Stimulated activated CD8-positive, alpha-beta memory T cell treated with anti-CD3 and anti-CD28 coated beads, Interleukin-15, amount 100 ng/mL, for 1 hour (primary cell): ENCODE data around the gene PRRC2C.
"Not testable (repeated sequence)": the region's sequence is repeated elsewhere in the genome, so short reads cannot be mapped to it uniquely, and the experiment has no call there.

Experiments
- DNase-seq: peaks from one replicate; pipeline ENCODE4 v3.0.0-alpha.2; 2020; ENCODE audit warnings: low read depth

PRRC2C gene

DNA sequence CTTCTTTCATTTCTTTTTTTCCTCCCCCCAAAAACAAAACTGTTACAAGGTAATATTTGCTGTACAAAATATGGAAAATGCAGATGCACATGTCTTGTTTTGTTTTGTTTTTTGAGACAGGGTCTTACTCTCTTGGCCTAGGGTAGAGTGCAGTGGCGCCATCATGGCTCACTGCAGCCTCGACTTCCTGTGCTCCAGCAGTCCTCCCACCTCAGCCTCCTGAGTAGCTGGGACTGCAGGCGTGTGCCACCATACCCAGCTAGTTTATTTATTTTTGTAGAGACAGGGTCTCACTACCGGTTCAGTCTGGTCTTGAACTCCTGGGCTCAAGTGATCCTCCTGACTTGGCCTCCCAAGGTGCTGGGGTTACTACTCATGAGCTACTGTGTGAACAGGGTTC is 15.5 kb downstream of the PRRC2C start:
- DNase-seq: no peak

DNA sequence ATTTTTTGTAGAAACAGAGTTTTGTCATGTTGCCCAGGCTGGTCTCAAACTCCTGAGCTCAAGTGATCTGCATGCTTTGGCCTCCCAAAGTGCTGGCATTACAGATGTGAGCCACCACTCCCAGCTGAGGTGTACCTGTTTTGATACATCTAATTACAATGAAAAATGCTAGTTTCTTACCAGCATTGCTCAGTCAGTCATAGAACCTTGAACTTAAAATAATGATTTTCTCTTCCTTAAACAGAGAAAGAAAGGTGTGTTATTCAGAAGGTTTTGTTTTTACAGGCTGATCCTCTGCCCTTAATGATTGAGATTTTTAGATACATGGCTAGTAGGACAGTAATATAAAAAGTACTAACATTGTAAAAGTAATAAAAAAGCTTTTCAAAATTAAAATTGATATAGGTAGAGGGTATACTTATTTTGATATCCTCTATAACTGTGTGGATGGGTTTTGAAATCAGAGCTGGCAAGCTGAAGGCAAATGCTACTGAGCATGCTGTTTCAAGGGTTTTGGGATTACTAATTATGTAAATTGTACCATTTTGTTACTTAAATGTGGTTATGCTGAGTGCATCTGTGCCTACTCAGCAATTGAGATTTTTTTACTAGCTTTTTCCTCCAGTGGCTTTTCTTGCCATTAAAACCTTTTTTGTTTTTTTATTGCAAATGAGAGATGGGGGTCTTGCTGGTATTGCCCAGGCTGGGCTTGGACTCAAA is 16.1 kb downstream of the PRRC2C start:
- DNase-seq: no peak

DNA sequence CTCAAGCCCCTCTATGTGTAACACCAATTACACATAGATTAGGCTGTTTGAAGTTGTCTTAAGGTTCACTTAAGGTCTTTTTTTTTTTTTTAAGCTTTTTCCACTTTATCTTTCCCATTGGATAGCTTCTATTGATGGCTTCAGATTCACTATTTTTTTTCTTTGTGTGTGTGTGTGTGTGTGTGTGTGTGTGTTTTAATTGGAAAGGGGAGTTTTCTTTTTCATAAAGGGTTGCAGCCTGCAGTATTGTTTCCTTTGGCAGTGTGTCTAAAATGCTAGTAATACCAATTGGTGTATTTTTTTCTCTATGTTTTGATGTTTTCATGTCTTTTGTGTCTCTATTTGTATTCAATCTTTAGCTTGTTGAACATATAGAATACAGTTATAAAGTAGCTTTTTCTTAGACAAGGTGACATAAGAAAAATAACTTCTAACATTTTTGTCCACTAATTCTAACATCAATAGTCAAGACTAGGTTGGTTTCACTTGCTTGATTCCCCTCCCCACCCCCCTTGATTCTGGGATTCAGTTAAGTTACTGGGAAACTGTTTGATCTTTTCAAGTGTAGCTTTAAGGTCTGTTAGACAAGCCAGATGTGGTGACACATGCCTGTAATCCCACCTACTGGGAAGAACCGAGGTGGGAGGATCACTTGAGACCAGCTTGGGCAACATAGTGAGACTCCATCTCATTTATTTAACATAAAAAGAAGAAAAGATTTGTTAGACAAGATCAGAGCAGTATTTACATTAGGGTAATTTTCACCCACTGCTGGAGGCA is 21.4 kb downstream of the PRRC2C start:
- DNase-seq: no peak

DNA sequence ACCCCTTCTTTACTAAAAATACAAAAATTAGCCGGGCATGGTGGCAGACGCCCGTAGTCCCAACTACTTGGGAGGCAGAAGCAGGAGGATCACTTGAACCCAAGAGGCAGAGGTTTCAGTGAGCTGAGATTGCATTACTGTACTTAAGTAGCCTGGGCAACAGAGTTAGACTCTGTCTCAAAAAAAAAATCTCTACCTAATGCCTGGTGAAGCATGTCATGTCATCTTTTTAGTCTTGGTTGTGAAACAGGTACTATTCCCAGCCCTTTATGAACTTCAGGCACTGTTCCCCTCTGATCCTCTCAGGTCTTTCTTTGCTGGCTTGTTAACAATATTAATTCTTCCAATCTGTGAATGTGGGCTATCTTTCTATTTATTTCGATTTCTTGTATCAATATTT is 22.1 kb downstream of the PRRC2C start:
- no peak for DNase-seq

DNA sequence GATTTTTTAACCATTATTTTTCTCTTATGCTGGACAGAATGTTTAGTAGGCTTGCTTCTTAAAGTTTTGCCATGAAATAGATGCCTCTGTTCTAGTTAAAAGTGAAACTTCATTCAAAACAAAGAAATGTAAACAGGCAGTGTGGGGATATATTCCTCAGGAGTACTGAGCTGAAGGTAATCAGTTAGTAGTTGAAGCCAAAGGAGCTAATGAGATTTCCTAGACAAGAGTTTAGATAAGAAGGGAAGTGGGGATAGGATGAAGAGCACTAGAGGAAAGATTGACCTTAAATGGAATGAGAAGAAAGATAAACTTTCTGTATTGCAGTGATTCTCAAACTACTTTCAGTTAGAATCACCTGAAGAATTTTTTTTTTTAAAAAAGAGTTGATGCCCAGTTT is 23.9 kb downstream of the PRRC2C start:
- DNase-seq: no peak

DNA sequence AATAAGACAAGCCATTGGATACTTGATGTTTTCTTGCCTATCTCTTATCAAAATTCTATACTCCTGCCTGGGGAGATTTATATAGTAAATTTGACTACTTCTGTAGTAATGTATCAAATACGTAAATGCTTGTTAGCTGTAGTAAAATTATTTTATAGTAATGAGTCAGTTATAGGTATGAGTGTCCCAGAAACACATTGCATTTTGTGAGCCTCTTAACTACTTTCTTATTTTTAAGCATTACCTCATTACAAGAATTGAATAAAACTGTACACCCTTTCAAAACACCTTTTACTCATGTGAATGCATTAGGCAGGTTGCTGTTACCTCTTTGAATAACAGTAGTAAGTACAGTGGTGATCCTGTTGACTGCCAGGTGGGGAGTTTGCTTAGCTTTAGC is 28.4 kb downstream of the PRRC2C start:
- no peak for DNase-seq

DNA sequence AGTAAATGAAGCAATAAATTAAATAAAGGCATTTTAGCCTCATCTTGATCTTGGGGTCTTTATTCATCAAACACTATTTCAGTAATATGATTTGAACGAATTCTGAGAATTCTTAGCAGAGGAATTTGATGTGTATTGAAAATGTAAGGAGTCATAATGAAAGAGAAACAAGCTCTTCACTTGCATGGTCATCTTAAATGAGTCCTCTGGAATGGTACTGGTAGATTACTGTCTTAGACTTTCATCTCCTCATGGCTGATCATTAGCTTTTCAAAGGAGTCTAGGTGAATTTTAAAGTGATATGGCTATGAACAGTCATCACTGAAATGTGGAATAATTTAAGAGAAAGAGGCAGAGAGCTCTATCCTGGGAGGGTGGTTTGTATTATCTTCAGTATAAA is 30.0 kb downstream of the PRRC2C start:
- no peak for DNase-seq

DNA sequence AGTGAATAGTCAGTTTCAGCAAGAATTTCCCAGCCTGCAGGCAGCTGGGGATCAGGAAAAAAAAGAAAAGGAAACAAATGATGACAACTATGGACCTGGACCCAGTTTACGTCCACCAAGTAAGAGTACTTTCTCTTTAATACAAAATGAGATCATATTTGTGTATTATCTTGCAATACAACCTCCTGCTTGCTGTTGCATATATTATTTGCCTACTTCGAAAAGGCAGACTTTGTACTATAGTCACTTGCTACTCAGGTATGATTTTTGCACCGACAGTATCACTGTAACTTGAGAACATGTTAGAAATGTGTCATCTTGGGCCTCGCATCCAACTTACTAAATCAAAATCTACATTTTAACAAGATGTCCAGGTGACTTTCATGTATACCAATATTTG is 30.4 kb downstream of the PRRC2C start:
- no peak for DNase-seq

DNA sequence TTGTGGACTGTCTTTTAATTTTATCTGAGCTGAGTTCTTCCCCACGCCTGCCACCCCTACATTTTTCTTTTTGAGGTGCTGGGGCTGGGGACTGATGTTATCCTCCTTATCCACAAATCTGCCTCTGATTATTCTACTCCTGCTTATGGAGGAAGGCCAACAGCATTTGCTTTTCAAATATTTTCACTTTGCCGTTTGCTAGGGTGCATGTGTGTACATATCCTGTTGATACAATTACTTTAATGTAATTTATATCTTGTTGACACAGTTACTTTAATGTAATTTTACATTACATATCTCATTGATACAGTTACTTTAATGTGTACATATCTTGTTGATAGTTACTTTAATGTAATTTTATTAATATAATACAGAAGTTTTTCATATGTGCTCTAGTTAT is 36.2 kb downstream of the PRRC2C start:
- no peak for DNase-seq

DNA sequence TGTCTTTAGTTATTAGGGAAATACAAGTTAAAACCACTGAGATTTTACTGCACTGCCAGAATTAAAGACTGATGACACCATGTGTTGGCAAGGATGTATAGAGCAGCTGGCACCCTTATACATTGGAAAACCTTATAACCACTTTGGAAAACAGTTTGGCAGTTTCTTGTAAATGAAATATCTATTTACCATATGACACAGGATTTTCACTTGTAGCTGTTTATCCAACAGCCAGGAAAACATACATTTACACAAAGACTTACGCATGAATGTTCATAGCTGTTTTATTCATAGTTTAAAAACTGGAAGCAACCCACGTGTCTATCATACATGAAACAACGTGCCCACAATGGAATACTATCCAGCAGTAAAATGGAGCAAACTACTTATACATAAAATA is 45.3 kb downstream of the PRRC2C start:
- no peak for DNase-seq

DNA sequence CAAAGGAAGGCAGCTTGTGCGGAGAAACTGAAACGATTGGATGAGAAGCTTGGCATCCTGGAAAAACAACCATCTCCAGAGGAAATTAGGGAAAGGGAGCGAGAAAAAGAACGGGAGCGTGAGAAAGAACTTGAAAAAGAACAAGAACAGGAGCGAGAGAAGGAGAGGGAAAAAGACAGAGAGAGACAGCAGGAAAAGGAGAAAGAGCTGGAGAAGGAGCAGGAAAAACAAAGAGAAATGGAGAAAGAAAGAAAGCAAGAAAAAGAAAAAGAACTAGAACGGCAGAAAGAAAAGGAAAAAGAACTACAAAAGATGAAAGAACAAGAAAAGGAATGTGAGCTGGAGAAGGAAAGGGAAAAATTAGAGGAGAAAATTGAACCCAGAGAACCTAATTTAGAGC is 47.2 kb downstream of the PRRC2C start:
- DNase-seq: no peak

DNA sequence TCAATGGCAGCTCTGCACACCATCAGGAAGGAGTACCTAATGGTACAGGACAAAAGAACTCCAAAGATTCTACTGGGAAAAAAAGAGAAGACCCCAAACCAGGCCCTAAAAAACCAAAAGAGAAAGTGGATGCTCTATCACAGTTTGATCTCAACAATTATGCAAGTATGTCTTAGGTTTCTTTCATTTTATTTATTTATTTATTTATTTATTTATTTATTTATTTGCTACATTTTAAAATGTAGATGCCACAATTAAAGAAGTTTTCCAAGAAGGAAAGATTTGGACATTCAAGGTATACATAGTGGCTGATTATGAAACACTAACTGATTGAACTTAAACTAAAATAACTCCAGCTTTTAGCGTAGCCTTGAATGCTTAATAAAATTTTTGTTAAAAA is 60.2 kb downstream of the PRRC2C start:
- DNase-seq: no peak

DNA sequence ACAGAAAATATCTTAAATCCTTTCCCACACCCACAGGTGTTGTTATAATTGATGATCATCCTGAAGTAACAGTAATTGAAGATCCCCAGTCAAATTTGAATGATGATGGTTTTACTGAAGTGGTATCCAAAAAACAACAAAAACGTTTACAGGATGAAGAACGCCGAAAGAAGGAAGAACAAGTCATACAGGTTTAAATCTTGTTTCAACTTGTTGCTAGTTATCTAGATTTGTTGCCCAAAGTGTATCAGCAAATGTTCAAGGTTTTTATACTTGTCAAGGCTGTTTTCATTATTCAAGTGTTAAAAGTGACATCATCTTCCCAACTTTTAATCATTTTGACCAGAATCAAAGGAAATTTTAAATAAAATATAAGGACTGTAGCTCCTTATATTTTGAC is 64.7 kb downstream of the PRRC2C start:
- DNase-seq: no peak

DNA sequence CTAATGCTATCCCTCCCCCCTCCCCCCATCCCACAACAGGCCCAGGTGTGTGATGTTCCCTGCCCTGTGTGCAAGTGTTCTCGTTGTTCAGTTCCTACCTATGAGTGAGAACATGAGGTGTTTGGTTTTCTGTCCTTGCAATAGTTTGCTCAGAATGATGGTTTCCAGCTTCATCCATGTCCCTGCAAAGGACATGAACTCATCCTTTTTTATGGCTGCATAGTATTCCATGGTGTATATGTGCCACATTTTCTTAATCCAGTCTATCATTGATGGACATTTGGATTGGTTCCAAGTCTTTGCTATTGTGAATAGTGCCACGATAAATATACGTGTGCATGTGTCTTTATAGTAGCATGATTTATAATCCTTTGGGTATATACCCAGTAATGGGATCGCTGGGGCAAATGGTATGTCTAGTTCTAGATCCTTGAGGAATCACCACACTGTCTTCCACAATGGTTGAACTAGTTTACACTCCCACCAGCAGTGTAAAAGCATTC is 65.3 kb downstream of the PRRC2C start:
- not testable (repeated sequence) for DNase-seq

DNA sequence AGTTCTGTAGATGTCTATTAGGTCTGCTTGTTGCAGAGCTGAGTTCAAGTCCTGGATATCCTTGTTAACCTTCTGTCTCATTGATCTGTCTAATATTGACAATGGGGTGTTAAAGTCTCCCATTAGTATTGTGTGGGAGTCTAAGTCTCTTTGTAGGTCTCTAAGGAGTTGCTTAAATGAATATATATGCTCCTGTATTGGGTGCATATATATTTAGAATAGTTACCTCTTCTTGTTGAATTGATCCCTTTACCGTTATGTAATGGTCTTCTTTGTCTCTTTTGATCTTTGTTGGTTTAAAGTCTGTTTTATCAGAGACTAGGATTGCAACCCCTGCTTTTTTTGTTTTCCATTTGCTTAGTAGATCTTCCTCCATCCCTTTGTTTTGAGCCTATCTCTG is 68.6 kb downstream of the PRRC2C start:
- DNase-seq: not testable (repeated sequence)

DNA sequence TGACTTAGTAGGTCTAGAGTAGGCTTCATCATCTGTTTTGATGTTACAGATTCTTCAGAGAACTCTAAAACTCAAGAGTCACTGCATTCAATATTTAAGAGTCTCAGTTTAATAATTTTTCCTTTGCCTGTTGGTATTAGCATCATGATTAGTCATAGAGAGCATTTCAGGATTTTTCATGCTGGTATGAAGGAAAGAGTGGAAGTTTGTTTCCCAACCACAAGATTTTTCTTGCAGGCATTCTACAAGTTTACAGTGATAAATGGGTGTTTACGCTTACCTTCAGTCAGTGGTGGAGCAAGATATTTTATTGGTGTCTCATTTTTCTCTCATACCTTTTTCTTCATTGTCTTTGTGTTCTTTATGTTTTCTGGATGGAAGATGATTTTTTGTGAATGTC is 78.3 kb downstream of the PRRC2C start:
- DNase-seq: no peak

DNA sequence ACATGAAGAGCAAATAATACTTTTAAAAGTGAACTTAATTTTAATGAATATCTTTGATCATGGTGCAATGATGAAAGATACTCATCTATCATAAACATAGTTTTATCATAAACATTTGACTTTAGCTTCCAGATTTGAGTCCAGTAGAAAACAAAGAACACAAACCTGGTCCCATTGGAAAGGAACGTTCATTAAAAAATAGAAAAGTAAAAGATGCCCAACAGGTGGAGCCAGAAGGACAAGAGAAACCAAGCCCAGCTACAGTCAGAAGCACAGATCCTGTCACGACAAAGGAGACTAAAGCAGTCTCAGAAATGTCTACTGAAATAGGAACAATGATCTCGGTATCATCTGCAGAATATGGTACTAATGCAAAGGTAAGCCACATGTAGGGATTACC is 81.1 kb downstream of the PRRC2C start:
- DNase-seq: no peak

DNA sequence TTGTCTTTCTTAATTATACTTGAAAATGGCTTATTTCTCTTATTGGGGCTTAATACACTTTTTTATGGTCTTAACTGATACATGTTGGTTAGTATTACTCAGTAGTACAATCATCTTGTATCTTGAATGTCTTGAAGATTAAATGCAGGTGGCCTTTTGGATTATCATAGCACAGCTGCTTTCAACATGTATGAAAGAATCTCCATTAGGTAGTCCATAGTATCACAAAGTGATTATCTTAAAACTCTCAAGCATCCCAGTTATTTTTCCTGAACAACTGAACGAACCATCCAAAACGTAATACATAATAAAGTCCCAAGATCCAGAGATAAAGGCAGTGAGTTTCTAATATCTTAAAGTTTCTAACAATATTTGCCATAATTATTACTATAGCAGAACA is 85.0 kb downstream of the PRRC2C start:
- no peak for DNase-seq

DNA sequence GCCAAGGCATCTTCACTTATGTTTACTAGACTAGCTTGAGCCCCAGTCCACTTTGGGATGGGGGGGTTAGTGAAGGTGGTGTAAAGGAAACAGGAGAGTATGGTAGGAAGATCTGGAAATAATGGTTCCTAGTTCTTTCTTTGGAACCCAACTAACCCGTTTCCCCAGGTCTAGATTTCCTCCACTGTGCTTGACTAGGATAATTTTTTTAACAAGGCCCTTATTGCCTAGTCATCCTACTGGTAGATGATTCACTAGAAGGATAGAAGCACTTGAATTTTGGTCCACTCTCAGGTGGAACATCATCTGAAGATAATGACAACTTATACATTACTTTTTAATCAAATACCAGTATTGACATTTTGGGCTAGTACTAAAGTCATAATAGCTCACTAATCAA is 90.8 kb downstream of the PRRC2C start:
- no peak for DNase-seq

DNA sequence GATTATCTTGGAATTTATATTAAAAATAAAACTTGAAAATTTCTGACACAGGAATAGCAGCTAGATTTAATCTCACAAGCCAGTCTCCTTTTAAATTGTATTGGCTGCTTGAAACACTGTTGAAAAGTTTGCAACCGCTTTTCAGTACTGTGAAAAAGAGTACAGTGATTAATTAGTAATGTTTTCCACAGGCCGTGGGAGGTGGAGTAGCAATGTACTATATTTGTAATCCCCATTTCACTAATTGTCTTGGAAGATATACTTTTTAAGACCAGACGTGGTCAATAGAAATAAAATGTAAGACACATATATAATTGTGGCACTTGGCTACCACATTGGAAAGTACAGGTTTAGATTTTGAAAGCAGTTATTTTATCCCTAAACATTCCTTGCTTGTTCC is 95.9 kb downstream of the PRRC2C start:
- DNase-seq: no peak

DNA sequence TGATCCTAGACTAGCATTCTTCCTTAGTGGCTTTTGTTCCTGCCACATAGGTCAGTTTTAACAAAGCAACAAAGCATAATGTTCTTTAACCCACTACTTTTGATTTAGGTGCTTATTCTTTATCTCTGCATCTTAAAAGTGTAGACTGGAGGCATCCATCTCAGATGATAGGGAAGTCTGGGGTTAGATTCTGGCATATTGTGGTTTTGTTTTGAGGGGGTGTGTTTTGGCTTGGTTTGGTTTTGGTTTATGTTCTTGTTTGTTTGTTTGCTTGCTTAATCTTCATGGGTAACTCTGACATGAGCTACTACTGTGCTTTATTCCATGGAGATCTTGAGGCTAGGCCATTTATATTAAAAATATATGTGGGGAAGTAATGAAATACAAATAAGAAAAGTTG is 96.4 kb downstream of the PRRC2C start:
- no peak for DNase-seq

DNA sequence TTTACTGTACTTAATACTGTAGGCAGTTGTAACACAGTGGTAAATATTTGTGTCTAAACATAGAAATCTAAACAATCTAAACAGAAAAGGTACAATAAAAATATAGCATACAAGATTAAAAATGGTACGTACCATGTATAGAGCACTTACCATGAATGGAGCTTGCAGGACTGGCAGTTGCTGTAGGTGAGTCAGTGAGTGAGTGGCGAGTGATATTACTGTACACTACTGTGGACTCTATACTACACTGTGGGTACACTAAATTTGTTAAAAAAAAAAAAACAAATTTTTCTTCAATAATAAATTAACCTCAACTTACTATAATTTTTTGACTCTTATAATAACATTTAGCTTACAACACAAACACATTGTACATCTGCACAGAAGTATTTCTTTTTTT is 97.3 kb downstream of the PRRC2C start:
- no peak for DNase-seq

DNA sequence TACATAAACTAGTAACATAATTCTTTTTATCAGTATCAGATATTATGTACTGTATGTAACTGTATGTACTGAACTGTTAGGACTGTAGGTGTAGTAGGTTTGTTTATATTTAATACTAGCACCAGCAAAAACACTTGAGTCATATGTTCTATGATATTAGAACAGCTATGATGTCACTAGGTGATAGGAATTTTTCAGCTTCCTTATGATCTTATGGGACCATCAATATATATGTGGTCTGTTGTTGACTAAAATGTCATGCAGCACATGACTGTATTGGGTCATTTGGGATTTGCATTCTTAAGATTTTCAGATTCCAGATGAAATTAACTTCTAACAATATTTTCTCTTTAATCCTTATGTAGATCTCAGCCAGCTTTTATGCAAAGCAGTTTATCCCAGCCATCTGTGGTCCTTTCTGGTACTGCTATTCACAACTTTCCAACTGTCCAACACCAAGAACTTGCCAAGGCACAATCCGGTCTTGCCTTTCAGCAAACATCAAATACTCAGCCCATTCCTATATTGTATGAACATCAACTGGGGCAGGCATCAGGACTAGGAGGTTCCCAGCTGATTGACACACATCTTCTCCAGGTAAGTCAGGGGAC is 98.4 kb downstream of the PRRC2C start:
- no peak for DNase-seq
